ENCODE measurements around the gene CALY. TPM values are rescaled to one million over a fixed set of nuclear protein-coding genes. Genes with fewer than 3 reads are reported as not detected.
"Not testable (repeated sequence)": the region's sequence is repeated elsewhere in the genome, so short reads cannot be mapped to it uniquely, and the experiment has no call there.

CALY gene
- total RNA-seq, 1 experiment from 2014 or later, result not detected

- H3K27ac ChIP-seq (ENCODE audit: low read depth, low read length, poor library complexity, severe bottlenecking); CTCF ChIA-PET; H3K9me3 ChIP-seq (ENCODE audit: low read depth, low read length, poor library complexity, severe bottlenecking); DNase-seq (ENCODE audit: low spot score); intact Hi-C loops (cut with micrococcal nuclease; ENCODE audit: unreplicated experiment); H3K4me3 ChIP-seq (ENCODE audit: low read depth, low read length, poor library complexity, severe bottlenecking); BruUV-seq (replicated peaks); POLR2A ChIA-PET (ENCODE audit: low non-redundant PET); H3K36me3 ChIP-seq (ENCODE audit: insufficient read depth, low read length, poor library complexity, severe bottlenecking); H3K4me1 ChIP-seq (ENCODE audit: insufficient read depth, low read length, poor library complexity, severe bottlenecking); H3K27me3 ChIP-seq (replicated peaks; ENCODE audit: insufficient read depth, low read depth, low read length, poor library complexity): not testable (repeated sequence)
These were observed 15.8 kb downstream of the CALY start for GRCh38 chr10:133320852-133321422.

GRCh38 chr10:133318494-133319127 lies 18.1 kb downstream of the CALY start:
- BruUV-seq (replicated peaks), result no TSS peak

GRCh38 chr10:133316732-133317131 lies 20.0 kb downstream of the CALY start:
- Histone ChIP-seq H3K27me3 (replicated peaks; ENCODE audit: insufficient read depth, low read depth, low read length, poor library complexity) (no peaks in the 10 kb centered on the region), H3K27ac (ENCODE audit: low read depth, low read length, poor library complexity, severe bottlenecking) (no peak overlapping the region), H3K4me1 (ENCODE audit: insufficient read depth, low read length, poor library complexity, severe bottlenecking) (no peaks in the 10 kb centered on the region), H3K4me3 (ENCODE audit: low read depth, low read length, poor library complexity, severe bottlenecking) (no peak overlapping the region), H3K9me3 (ENCODE audit: low read depth, low read length, poor library complexity, severe bottlenecking) (no peaks in the 10 kb centered on the region), H3K36me3 (ENCODE audit: insufficient read depth, low read length, poor library complexity, severe bottlenecking) (no peaks in the 10 kb centered on the region)
- BruUV-seq (replicated peaks), result no TSS peak
- DNase-seq (ENCODE audit: low spot score), result no peak
- intact Hi-C loops (cut with micrococcal nuclease; ENCODE audit: unreplicated experiment), result no loop called here
- ChIA-PET CTCF (no interaction called here), POLR2A (ENCODE audit: low non-redundant PET) (no interaction called here)
- TF ChIP-seq CTCF (conservative IDR thresholded peaks at IDR 0.05; ENCODE audit: low read depth, low read length) (no peak), EZH2 (IDR thresholded peaks at IDR 0.05; ENCODE audit: borderline replicate concordance, low read depth, low read length, poor library complexity, severe bottlenecking) (no peak)

More at GRCh38 chr10:133318494-133319127, 18.1 kb downstream of the CALY start:
- Histone ChIP-seq H3K36me3 (ENCODE audit: insufficient read depth, low read length, poor library complexity, severe bottlenecking) (no peaks in the 10 kb centered on the region), H3K9me3 (ENCODE audit: low read depth, low read length, poor library complexity, severe bottlenecking) (no peaks in the 10 kb centered on the region), H3K4me3 (ENCODE audit: low read depth, low read length, poor library complexity, severe bottlenecking) (peak overlapping the region; percentile 49), H3K4me1 (ENCODE audit: insufficient read depth, low read length, poor library complexity, severe bottlenecking) (no peaks in the 10 kb centered on the region), H3K27ac (ENCODE audit: low read depth, low read length, poor library complexity, severe bottlenecking) (no peak overlapping the region), H3K27me3 (replicated peaks; ENCODE audit: insufficient read depth, low read depth, low read length, poor library complexity) (no peaks in the 10 kb centered on the region)
- peak; percentile 85 for DNase-seq (ENCODE audit: low spot score)
- intact Hi-C loops (cut with micrococcal nuclease; ENCODE audit: unreplicated experiment), result no loop called here
- ChIA-PET CTCF (no interaction called here), POLR2A (ENCODE audit: low non-redundant PET) (no interaction called here)
- TF ChIP-seq EZH2 (IDR thresholded peaks at IDR 0.05; ENCODE audit: borderline replicate concordance, low read depth, low read length, poor library complexity, severe bottlenecking), result no peak
- peak; percentile 94 for TF ChIP-seq CTCF (conservative IDR thresholded peaks at IDR 0.05; ENCODE audit: low read depth, low read length)

GRCh38 chr10:133316266-133316665 lies 20.4 kb downstream of the CALY start:
- Histone ChIP-seq H3K27ac (ENCODE audit: low read depth, low read length, poor library complexity, severe bottlenecking) (no peak overlapping the region), H3K27me3 (replicated peaks; ENCODE audit: insufficient read depth, low read depth, low read length, poor library complexity) (no peaks in the 10 kb centered on the region), H3K4me1 (ENCODE audit: insufficient read depth, low read length, poor library complexity, severe bottlenecking) (no peaks in the 10 kb centered on the region), H3K4me3 (ENCODE audit: low read depth, low read length, poor library complexity, severe bottlenecking) (no peak overlapping the region), H3K9me3 (ENCODE audit: low read depth, low read length, poor library complexity, severe bottlenecking) (no peaks in the 10 kb centered on the region), H3K36me3 (ENCODE audit: insufficient read depth, low read length, poor library complexity, severe bottlenecking) (peaks cover under 1% of the 10 kb centered on the region)
- TF ChIP-seq EZH2 (IDR thresholded peaks at IDR 0.05; ENCODE audit: borderline replicate concordance, low read depth, low read length, poor library complexity, severe bottlenecking), result no peak
- TF ChIP-seq CTCF (conservative IDR thresholded peaks at IDR 0.05; ENCODE audit: low read depth, low read length), result no peak
- BruUV-seq (replicated peaks), result no TSS peak
- POLR2A ChIA-PET (ENCODE audit: low non-redundant PET), result no interaction called here
- no peak for DNase-seq (ENCODE audit: low spot score)
- intact Hi-C loops (cut with micrococcal nuclease; ENCODE audit: unreplicated experiment), result no loop called here
- CTCF ChIA-PET, result interaction anchor here (0.7 kb wide), 1 partner anchor 13 kb away, joined by 3 read pairs; no protein-coding TSS in a partner anchor
